K562 (cell line): ENCODE data around the gene ODAD4. TPM values are rescaled to one million over a fixed set of nuclear protein-coding genes. Genes with fewer than 3 reads are reported as not detected.

Source experiments
- ATAC-seq: fragments of 200-7000 bp; cut with Tn5 transposase; 3 replicates; pipeline ENCODE4 v1.9.1; 2020; ENCODE audit warnings: moderate library complexity
- BruUV-seq: library from RNA; stranded (reverse); fragments of 400-500 nt; replicated peaks from 2 replicates; lab custom pipeline; 2021; lab: Mats Ljungman, UMichigan
- CTCF ChIA-PET: fragments of 300-600 bp; formaldehyde crosslinking; extraction: SDS; loops from one replicate; lab custom pipeline; 2021; ENCODE audit warnings: low intra/inter-chr PET ratio; lab: Yijun Ruan, JAX
- POLR2A ChIA-PET: fragments of 300-600, 350-650 bp; sonication (Branson Sonifier 250); formaldehyde crosslinking; extraction: SDS; loops from one replicate; lab custom pipeline; 2021; ENCODE audit warnings: antibody characterized with exemption, inconsistent platforms; lab: Yijun Ruan, JAX
- DNase-seq, 4 experiments: peaks; one replicate each; pipeline versions ENCODE4 v3.0.0 to v3.0.0-alpha.2; 2011 to 2018; ENCODE audit warnings: low spot score in 3 of 4, mixed read lengths in 3 of 4; ENCODE audit errors: extremely low read depth in 1 of 4
- FAIRE-seq: peaks from 2 replicates; lab custom pipeline; 2011; peaks lifted over from hg19 to GRCh38; lab: Jason Lieb, UNC
- H2AFZ ChIP-seq: 2 replicates; pipeline ENCODE4 v1.6.0; 2011; ENCODE audit warnings: low read depth, low read length, control low read depth, inconsistent platforms
- H3K27ac ChIP-seq: fragments of 200-600 bp; 3 replicates; pipeline ENCODE4 v1.8.0; 2011; ENCODE audit warnings: low read depth, mild to moderate bottlenecking, control low read depth, inconsistent platforms, low read length, moderate library complexity, mixed read lengths; ENCODE audit errors: extremely low read depth
- H3K27me3 ChIP-seq, 2 experiments: fragments of 300-600 bp in 1 of 2; 2 replicates in 1 of 2; 3 replicates in 1 of 2; pipeline versions ENCODE4 v1.6.0 to v1.8.0; 2011; ENCODE audit warnings: inconsistent platforms in 2 of 2, low read length in 2 of 2, mild to moderate bottlenecking in 1 of 2, mixed read lengths in 1 of 2, moderate library complexity in 1 of 2; ENCODE audit not compliant: control insufficient read depth in 2 of 2, insufficient read depth in 2 of 2
- H3K36me3 ChIP-seq: fragments of 300-600 bp; 3 replicates; pipeline ENCODE4 v1.8.0; 2011; ENCODE audit warnings: mild to moderate bottlenecking, low read length, inconsistent platforms; ENCODE audit not compliant: control insufficient read depth, insufficient read depth
- H3K4me1 ChIP-seq, 2 experiments: fragments of 200-600 bp in 1 of 2; replicated peaks in 1 of 2; 2 replicates in 1 of 2; 3 replicates in 1 of 2; pipeline versions ENCODE4 v1.5.1 to v1.8.0; 2011; ENCODE audit warnings: inconsistent platforms in 2 of 2, low read length in 2 of 2, mild to moderate bottlenecking in 1 of 2, mixed read lengths in 1 of 2, moderate library complexity in 1 of 2; ENCODE audit not compliant: control insufficient read depth in 2 of 2, insufficient read depth in 2 of 2
- H3K4me2 ChIP-seq: 2 replicates; pipeline ENCODE4 v1.6.1; 2011; ENCODE audit warnings: low read length, control low read depth, inconsistent platforms, mixed read lengths; ENCODE audit not compliant: insufficient read depth
- H3K4me3 ChIP-seq: fragments of 200-600 bp; sonication (generic), shearing (Covaris generic); 2 replicates; pipeline ENCODE4 v1.5.1; 2016; ENCODE audit warnings: control low read depth, inconsistent platforms
- H3K79me2 ChIP-seq: fragments of 200-600 bp; 3 replicates; pipeline ENCODE4 v1.8.0; 2011; ENCODE audit warnings: low read length, inconsistent platforms; ENCODE audit not compliant: control insufficient read depth, insufficient read depth
- H3K9ac ChIP-seq, 2 experiments: 2 replicates each; pipeline versions ENCODE4 v1.6.0 to v1.6.1; 2011; ENCODE audit warnings: low read depth in 2 of 2, low read length in 2 of 2, control low read depth in 1 of 2, inconsistent platforms in 1 of 2, mild to moderate bottlenecking in 1 of 2, mixed read lengths in 1 of 2; ENCODE audit not compliant: insufficient read depth in 1 of 2
- H3K9me1 ChIP-seq: one replicate; pipeline ENCODE4 v1.6.0; 2011; ENCODE audit warnings: inconsistent platforms, mild to moderate bottlenecking, low read length, moderate library complexity; ENCODE audit not compliant: control insufficient read depth, insufficient read depth
- H3K9me3 ChIP-seq: replicated peaks from 2 replicates; pipeline ENCODE4 v1.5.1; 2011; ENCODE audit warnings: low read depth, low read length, inconsistent platforms; ENCODE audit not compliant: control insufficient read depth, insufficient read depth
- H4K20me1 ChIP-seq: replicated peaks from 2 replicates; pipeline ENCODE4 v1.6.1; 2011; ENCODE audit warnings: low read length, inconsistent platforms, mixed read lengths; ENCODE audit not compliant: control insufficient read depth, insufficient read depth
- ATF7 ChIP-seq: fragments of 450-650 bp; IDR thresholded peaks from 2 replicates; pipeline ENCODE4 v1.7.1; 2014; ENCODE audit warnings: mild to moderate bottlenecking, moderate library complexity
- DACH1 ChIP-seq: fragments of 450-650 bp; IDR thresholded peaks from 2 replicates; pipeline ENCODE4 v1.6.1; 2018; ENCODE audit not compliant: partially characterized antibody
- HDAC1 ChIP-seq, 2 experiments: fragments of 450-650 bp; IDR thresholded peaks; 2 replicates each; pipeline ENCODE4 v1.6.1; 2016 to 2017; ENCODE audit warnings: inconsistent platforms in 1 of 2, mild to moderate bottlenecking in 1 of 2, moderate library complexity in 1 of 2
- MCM7 ChIP-seq, 2 experiments: fragments of 450-650 bp; IDR thresholded peaks; 2 replicates each; pipeline ENCODE4 v1.6.1; 2016 to 2018
- PHF8 ChIP-seq: fragments of 200-600 bp; sonication (generic); IDR thresholded peaks from 2 replicates; pipeline ENCODE4 v1.6.1; 2012; ENCODE audit warnings: mixed run types, mild to moderate bottlenecking, inconsistent platforms, low read length, moderate library complexity, borderline replicate concordance
- RNF2 ChIP-seq: sonication (generic); IDR thresholded peaks from 2 replicates; pipeline ENCODE4 v1.6.1; 2016
- TBP ChIP-seq: optimal IDR thresholded peaks from 2 replicates; pipeline ENCODE3; 2011; ENCODE audit warnings: low read depth, low read length, improper control_type of control experiment
- ZNF217 ChIP-seq: sonication (generic); formaldehyde crosslinking; IDR thresholded peaks from 2 replicates; pipeline ENCODE4 v1.8.0; 2022; ENCODE audit warnings: mild to moderate bottlenecking, missing genetic modification reagents
- WGBS: fragments of 100-300 bp; shearing (Covaris generic); methylation state at CpG from one replicate; pipeline ENCODE4 v1.1.6; 2016; ENCODE audit warnings: low coverage, mixed read lengths; ENCODE audit not compliant: insufficient coverage; ENCODE audit errors: missing lambda C conversion rate; 5-methylcytosine and 5-hydroxymethylcytosine counted together
- in situ Hi-C: fragments of 300-500 bp; cut with MboI; formaldehyde crosslinking; loops from 4 replicates; pipeline ENCODE4 v1.15.0; 2018; ENCODE audit warnings: inconsistent platforms, mixed read lengths
- intact Hi-C: fragments of 100-400 bp; cut with micrococcal nuclease; formaldehyde crosslinking; loops from 2 replicates; pipeline ENCODE4 v1.14.2; 2022
- polyA plus RNA-seq, 8 experiments: library from polyadenylated mRNA; depleted of rRNA in 4 of 8; stranded (reverse) in 5 of 8; unstranded in 3 of 8; fragments of >200 nt; fragmentation: Nextera tagmentation in 2 of 8; fragmentation: Illumina TruSeq in 1 of 8; extraction: Ambion mirVana in 2 of 8; extraction: Trizol in 1 of 8; gene quantifications; 2 replicates each; pipeline versions ENCODE4 v1.2.1 to v1.2.3, GENCODE V29; 2011 to 2014; ENCODE audit warnings: inconsistent platforms in 1 of 8, missing spikeins in 1 of 8
- total RNA-seq, 7 experiments: library from RNA; depleted of rRNA in 6 of 7; stranded (reverse); fragments of >200 nt in 6 of 7; fragmentation: Illumina TruSeq in 2 of 7; extraction: Trizol in 2 of 7; gene quantifications; 2 replicates each; pipeline versions ENCODE4 v1.2.1 to v1.2.3, GENCODE V29; 2011 to 2021; ENCODE audit warnings: low replicate concordance in 1 of 7
- TF ChIP-seq, protein P1 (sequence below): fragments of 250-450 bp; sonication (Bioruptor Pico); IDR thresholded peaks from 2 replicates; pipeline ENCODE4 v1.5.0; 2021; ENCODE audit warnings: mild to moderate bottlenecking, borderline replicate concordance
- TF ChIP-seq, protein P2 (sequence below): fragments of 450-650 bp; formaldehyde crosslinking; IDR thresholded peaks from 2 replicates; pipeline ENCODE4 v1.4.0; 2020; ENCODE audit warnings: mild to moderate bottlenecking

ODAD4 gene
- total and polyA plus RNA-seq, 9 of the 15 experiments (the other 6 are each of a cell fraction or from before 2014, with no cell fraction given), result 0.09 to 0.98 (median 0.51) TPM

DNA sequence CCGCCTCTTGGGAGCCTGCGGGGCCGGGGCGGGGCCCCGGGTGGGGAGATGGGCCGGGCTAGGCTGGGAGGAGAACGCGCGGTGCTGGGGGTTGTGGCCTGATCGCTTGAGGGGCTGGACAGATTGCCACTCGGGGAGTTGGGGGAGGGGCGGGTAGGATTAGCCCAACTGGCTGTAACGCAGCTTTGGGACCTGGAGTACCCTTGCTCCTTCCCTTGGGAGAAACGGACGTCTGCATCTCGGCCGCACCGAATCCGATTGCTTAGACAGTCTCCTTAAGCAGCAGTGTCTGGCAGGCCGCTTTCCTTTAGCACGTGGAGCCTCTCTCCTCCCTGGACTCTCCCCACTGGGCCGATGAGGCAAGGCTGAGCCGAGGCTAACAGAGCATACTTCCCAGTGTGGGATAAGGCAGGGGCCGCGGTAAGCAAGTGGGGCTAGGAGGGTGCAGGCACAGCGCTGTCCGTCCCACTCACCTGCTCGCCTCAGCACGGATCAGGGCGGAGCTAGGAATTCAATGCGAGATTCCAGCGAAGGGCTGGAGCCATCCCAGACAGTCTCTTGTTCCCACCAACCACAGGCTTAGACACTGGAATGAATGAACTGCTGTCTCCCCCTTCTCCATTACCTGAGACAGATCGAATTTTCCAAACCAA lies 11.1 kb upstream of the ODAD4 start (continued):
- peak; percentile 11 for TF ChIP-seq TBP
- peak; percentile 17; the same call in 1 of the 2 replicates for TF ChIP-seq PHF8
- peak in 1 of 2 experiments; percentile 68; a peak in 2 of 4 replicates for TF ChIP-seq HDAC1 (IDR thresholded peaks at IDR 0.05)
- no peak for TF ChIP-seq RNF2

DNA sequence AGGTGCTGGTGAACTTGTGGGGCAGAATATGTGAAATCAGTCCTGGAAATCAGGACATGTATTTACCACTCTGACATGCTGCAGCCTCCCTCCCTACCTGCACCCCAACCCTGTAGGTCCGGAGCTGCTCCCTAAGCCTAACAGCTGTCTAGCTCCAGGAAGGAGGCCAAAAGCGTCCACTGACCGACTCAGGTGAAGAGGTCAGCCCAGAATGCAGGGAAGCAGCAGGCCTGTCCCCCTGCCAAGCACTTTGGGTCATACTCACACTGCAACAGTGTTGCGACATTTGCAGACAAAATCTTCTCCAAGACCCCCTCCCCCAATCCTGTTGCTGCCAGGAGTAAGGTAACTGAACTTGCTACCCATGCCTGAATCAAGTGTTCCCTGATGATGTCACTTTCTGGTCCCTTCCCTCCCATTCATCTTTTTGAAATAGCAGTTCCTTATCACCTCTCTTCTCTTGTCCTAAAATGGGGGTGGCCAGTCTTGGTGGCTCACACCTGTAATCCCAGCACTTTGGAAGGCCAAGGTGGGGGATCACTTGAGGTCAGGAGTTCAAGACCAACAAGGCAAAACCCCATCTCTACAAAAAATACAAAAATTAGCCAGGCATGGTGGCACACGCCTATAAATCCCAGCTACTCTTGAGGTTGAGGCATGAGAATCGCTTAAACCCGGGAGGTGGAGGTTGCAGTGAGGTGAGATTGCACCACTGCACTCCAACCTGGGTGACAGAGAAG lies 10.4 kb upstream of the ODAD4 start:
- FAIRE-seq, result peak; percentile 64
- peaks cover 23% of the 10 kb centered on the region for H3K36me3 ChIP-seq
- H3K4me1 ChIP-seq, result peaks cover 29 to 43% of the 10 kb centered on the region in 2 experiments
- H3K9ac ChIP-seq, result peak overlapping the region; percentile 60 to 93; a peak in 3 of 4 replicates
- H4K20me1 ChIP-seq, result peaks cover 8% of the 10 kb centered on the region; the same call in 1 of the 2 replicates
- no peaks in the 10 kb centered on the region for H3K9me3 ChIP-seq
- 58% methylated on average over 7 of the region's 7 CpGs for WGBS
- no peaks in the 10 kb centered on the region for H3K27me3 ChIP-seq
- peak overlapping the region; percentile 63; the same call in 2 of the 3 replicates for H3K27ac ChIP-seq
- H3K9me1 ChIP-seq, result no peaks in the 10 kb centered on the region
- peak overlapping the region; percentile 77 for H3K4me2 ChIP-seq
- in situ Hi-C loops, result no loop called here
- ATAC-seq, result no peak
- POLR2A ChIA-PET, result interaction anchor here (0.6 to 4.4 kb wide), 4 partner anchors 10 to 145 kb away, joined by 3 to 21 read pairs (median 10); partner anchors contain the start of gene ODAD4
- BruUV-seq, result no TSS peak
- DNase-seq, result peak in 1 of 4 experiments; percentile 39
- intact Hi-C loops, result loop anchor here (5.0 kb wide), 1 partner anchor 37 kb away; no protein-coding TSS in a partner anchor
- peak overlapping the region; percentile 84 for H2AFZ ChIP-seq
- 0 out of 2 replicates have a peak overlapping the region, but pooled peaks have one; percentile 61 for H3K4me3 ChIP-seq
- CTCF ChIA-PET, result no interaction called here
- peaks cover 38% of the 10 kb centered on the region for H3K79me2 ChIP-seq
- no peak for TF ChIP-seq MCM7 (IDR thresholded peaks at IDR 0.05)
- TF ChIP-seq ATF7, result peak; percentile 75
- TF ChIP-seq DACH1, result peak; percentile 42
- TF ChIP-seq, protein P1, sequence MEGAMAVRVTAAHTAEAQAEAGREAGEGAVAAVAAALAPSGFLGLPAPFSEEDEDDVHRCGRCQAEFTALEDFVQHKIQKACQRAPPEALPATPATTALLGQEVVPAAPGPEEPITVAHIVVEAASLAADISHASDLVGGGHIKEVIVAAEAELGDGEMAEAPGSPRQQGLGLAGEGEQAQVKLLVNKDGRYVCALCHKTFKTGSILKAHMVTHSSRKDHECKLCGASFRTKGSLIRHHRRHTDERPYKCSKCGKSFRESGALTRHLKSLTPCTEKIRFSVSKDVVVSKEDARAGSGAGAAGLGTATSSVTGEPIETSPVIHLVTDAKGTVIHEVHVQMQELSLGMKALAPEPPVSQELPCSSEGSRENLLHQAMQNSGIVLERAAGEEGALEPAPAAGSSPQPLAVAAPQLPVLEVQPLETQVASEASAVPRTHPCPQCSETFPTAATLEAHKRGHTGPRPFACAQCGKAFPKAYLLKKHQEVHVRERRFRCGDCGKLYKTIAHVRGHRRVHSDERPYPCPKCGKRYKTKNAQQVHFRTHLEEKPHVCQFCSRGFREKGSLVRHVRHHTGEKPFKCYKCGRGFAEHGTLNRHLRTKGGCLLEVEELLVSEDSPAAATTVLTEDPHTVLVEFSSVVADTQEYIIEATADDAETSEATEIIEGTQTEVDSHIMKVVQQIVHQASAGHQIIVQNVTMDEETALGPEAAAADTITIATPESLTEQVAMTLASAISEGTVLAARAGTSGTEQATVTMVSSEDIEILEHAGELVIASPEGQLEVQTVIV (CRISPR knock-in tag), result no peak
- TF ChIP-seq, protein P2, sequence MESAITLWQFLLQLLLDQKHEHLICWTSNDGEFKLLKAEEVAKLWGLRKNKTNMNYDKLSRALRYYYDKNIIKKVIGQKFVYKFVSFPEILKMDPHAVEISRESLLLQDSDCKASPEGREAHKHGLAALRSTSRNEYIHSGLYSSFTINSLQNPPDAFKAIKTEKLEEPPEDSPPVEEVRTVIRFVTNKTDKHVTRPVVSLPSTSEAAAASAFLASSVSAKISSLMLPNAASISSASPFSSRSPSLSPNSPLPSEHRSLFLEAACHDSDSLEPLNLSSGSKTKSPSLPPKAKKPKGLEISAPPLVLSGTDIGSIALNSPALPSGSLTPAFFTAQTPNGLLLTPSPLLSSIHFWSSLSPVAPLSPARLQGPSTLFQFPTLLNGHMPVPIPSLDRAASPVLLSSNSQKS (CRISPR knock-in tag), result no peak
- no peak for TF ChIP-seq ZNF217 (CRISPR knock-in tag)
